NCI-H774 (cell line): ENCODE results near the gene C12orf75.

Source experiments
- DNase-seq: peaks from one replicate; lab custom pipeline; 2025; lab: John Stamatoyannopoulos, UW

Gene C12orf75

DNA sequence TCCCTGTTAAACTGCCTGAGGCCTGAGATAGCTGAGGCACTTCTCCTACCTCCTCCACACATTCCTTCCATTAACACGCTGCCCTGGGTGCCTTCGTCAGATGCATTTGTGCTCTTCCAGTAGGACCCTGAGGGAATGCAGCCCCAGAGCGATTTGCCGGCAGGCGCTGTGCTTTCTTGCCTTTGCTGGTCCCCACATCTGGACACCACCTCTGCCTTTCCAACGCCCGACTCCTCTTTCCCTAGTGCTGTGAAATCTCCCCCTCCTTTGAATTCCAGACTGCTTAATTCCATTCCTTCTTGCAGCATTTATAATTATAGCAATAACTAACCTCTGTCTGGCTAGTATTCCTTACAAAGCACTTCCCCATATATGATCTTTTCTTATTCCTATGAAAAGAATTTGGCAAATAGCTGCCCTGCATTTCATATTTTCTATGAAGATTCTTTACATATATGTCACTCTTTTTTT, 88.4 kb downstream of the C12orf75 start:
- DNase-seq = no peak

DNA sequence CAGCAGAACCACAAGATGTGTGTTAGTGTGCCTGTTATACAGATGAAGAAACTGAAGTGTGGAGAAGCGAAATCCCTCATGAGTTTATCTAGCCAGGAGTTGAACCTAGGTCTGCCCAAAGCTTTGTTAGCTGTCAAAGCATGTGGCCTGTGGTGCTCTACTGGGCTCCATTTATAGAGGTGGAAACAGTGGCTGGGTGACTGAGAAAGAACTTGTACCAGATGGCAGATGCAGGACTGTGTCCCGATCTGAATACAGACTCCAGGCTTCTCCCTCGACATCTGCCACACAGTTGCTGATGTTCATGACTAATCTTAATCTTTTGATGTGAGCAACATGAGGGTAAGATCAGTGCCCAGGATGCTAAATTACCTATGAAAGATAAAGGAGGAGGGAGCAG, 89.1 kb downstream of the C12orf75 start:
- no peak for DNase-seq

GRCh38 chr12:105420046-105420445, 89.6 kb downstream of the C12orf75 start:
- DNase-seq = no peak

GRCh38 chr12:105420659-105421240, 90.3 kb downstream of the C12orf75 start:
- DNase-seq = peak; percentile 84
